Measurements from ENCODE around the gene ADSL. TPM values are rescaled to one million over a fixed set of nuclear protein-coding genes. Genes with fewer than 3 reads are reported as not detected.
"Not testable (repeated sequence)": the region's sequence is repeated elsewhere in the genome, so short reads cannot be mapped to it uniquely, and the experiment has no call there.

The ADSL gene
- total RNA-seq, 1 experiment from 2014 or later = 120 TPM

- H3K27me3 ChIP-seq (replicated peaks; ENCODE audit: control insufficient read depth, insufficient read depth, low read length) = no peaks in the 10 kb centered on the region
- no peak overlapping the region for H3K4me3 ChIP-seq (ENCODE audit: low read depth, low read length)
- no peak for TF ChIP-seq CTCF (IDR thresholded peaks at IDR 0.05; ENCODE audit: insufficient read depth in 1 of 2, low read depth in 1 of 2, low read length in 1 of 2, severe bottlenecking in 1 of 2, unreplicated experiment in 1 of 2)
- no peaks in the 10 kb centered on the region for H3K27me3 Mint-ChIP-seq (ENCODE audit: insufficient read depth, unreplicated experiment)
- H3K4me1 ChIP-seq = no peaks in the 10 kb centered on the region
- no peak overlapping the region for H3K4me3 Mint-ChIP-seq (ENCODE audit: unreplicated experiment)
- no peak overlapping the region for H3K27ac Mint-ChIP-seq (ENCODE audit: unreplicated experiment)
- no TSS peak for BruUV-seq (replicated peaks)
- no peaks in the 10 kb centered on the region for H3K4me1 Mint-ChIP-seq (ENCODE audit: low read depth, unreplicated experiment)
- peaks cover 38% of the 10 kb centered on the region for H3K36me3 Mint-ChIP-seq (ENCODE audit: insufficient read depth, unreplicated experiment)
- intact Hi-C loops (cut with micrococcal nuclease; ENCODE audit: unreplicated experiment) = no loop called here
- CTCF ChIA-PET = no interaction called here
- H3K9me3 Mint-ChIP-seq (ENCODE audit: unreplicated experiment) = no peaks in the 10 kb centered on the region
- H3K36me3 ChIP-seq (ENCODE audit: control insufficient read depth, insufficient read depth, low read length) = peaks cover 2% of the 10 kb centered on the region; the same call in 1 of the 2 replicates
- POLR2A ChIA-PET = interaction anchor here (0.6 kb wide), 1 partner anchor 17 kb away, joined by 3 read pairs; no protein-coding TSS in a partner anchor
- H3K9me3 ChIP-seq = no peaks in the 10 kb centered on the region
- DNase-seq = no peak
These were observed 36.7 kb upstream of the ADSL start for GRCh38 chr22:40309631-40310030.

- Histone ChIP-seq H3K4me3 (ENCODE audit: low read depth, low read length) (no peak overlapping the region), H3K4me1 (no peaks in the 10 kb centered on the region), H3K27me3 (replicated peaks; ENCODE audit: control insufficient read depth, insufficient read depth, low read length) (no peaks in the 10 kb centered on the region), H3K9me3 (no peaks in the 10 kb centered on the region), H3K36me3 (ENCODE audit: control insufficient read depth, insufficient read depth, low read length) (peaks cover 2% of the 10 kb centered on the region; the same call in 1 of the 2 replicates)
- Mint-ChIP-seq H3K4me3 (ENCODE audit: unreplicated experiment) (no peak overlapping the region), H3K4me1 (ENCODE audit: low read depth, unreplicated experiment) (no peaks in the 10 kb centered on the region), H3K36me3 (ENCODE audit: insufficient read depth, unreplicated experiment) (peaks cover 39% of the 10 kb centered on the region), H3K9me3 (ENCODE audit: unreplicated experiment) (no peaks in the 10 kb centered on the region), H3K27me3 (ENCODE audit: insufficient read depth, unreplicated experiment) (no peaks in the 10 kb centered on the region), H3K27ac (ENCODE audit: unreplicated experiment) (no peak overlapping the region)
- CTCF ChIA-PET = no interaction called here
- no peak for DNase-seq
- POLR2A ChIA-PET = interaction anchor here (0.6 kb wide), 1 partner anchor 16 kb away, joined by 3 read pairs; no protein-coding TSS in a partner anchor
- intact Hi-C loops (cut with micrococcal nuclease; ENCODE audit: unreplicated experiment) = no loop called here
- no TSS peak for BruUV-seq (replicated peaks)
- no peak for TF ChIP-seq CTCF (IDR thresholded peaks at IDR 0.05; ENCODE audit: insufficient read depth in 1 of 2, low read depth in 1 of 2, low read length in 1 of 2, severe bottlenecking in 1 of 2, unreplicated experiment in 1 of 2)
These were observed 36.1 kb upstream of the ADSL start for GRCh38 chr22:40310081-40310767.

GRCh38 chr22:40310768-40311120, 35.6 kb upstream of the ADSL start:
- H3K9me3 ChIP-seq = no peaks in the 10 kb centered on the region
- POLR2A ChIA-PET = no interaction called here
- H3K36me3 ChIP-seq (ENCODE audit: control insufficient read depth, insufficient read depth, low read length) = peaks cover 2% of the 10 kb centered on the region; the same call in 1 of the 2 replicates
- CTCF ChIA-PET = no interaction called here
- H3K27me3 ChIP-seq (replicated peaks; ENCODE audit: control insufficient read depth, insufficient read depth, low read length) = no peaks in the 10 kb centered on the region
- no peaks in the 10 kb centered on the region for H3K9me3 Mint-ChIP-seq (ENCODE audit: unreplicated experiment)
- no peak for DNase-seq
- intact Hi-C loops (cut with micrococcal nuclease; ENCODE audit: unreplicated experiment) = no loop called here
- H3K27ac Mint-ChIP-seq (ENCODE audit: unreplicated experiment) = no peak overlapping the region
- BruUV-seq (replicated peaks) = no TSS peak
- no peak for TF ChIP-seq CTCF (IDR thresholded peaks at IDR 0.05; ENCODE audit: insufficient read depth in 1 of 2, low read depth in 1 of 2, low read length in 1 of 2, severe bottlenecking in 1 of 2, unreplicated experiment in 1 of 2)
- peaks cover 41% of the 10 kb centered on the region for H3K36me3 Mint-ChIP-seq (ENCODE audit: insufficient read depth, unreplicated experiment)
- no peaks in the 10 kb centered on the region for H3K27me3 Mint-ChIP-seq (ENCODE audit: insufficient read depth, unreplicated experiment)
- H3K4me3 ChIP-seq (ENCODE audit: low read depth, low read length) = no peak overlapping the region
- H3K4me1 Mint-ChIP-seq (ENCODE audit: low read depth, unreplicated experiment) = no peaks in the 10 kb centered on the region
- no peak overlapping the region for H3K4me3 Mint-ChIP-seq (ENCODE audit: unreplicated experiment)
- no peaks in the 10 kb centered on the region for H3K4me1 ChIP-seq

GRCh38 chr22:40311646-40312045, 34.7 kb upstream of the ADSL start:
- H3K9me3 Mint-ChIP-seq (ENCODE audit: unreplicated experiment); H3K27me3 ChIP-seq (replicated peaks; ENCODE audit: control insufficient read depth, insufficient read depth, low read length); BruUV-seq (replicated peaks); H3K4me3 ChIP-seq (ENCODE audit: low read depth, low read length); H3K27me3 Mint-ChIP-seq (ENCODE audit: insufficient read depth, unreplicated experiment); H3K36me3 ChIP-seq (ENCODE audit: control insufficient read depth, insufficient read depth, low read length); H3K4me3 Mint-ChIP-seq (ENCODE audit: unreplicated experiment); H3K4me1 Mint-ChIP-seq (ENCODE audit: low read depth, unreplicated experiment); H3K27ac Mint-ChIP-seq (ENCODE audit: unreplicated experiment); CTCF ChIA-PET; H3K4me1 ChIP-seq; POLR2A ChIA-PET; H3K9me3 ChIP-seq; intact Hi-C loops (cut with micrococcal nuclease; ENCODE audit: unreplicated experiment); DNase-seq: not testable (repeated sequence)
- peaks cover 47% of the 10 kb centered on the region for H3K36me3 Mint-ChIP-seq (ENCODE audit: insufficient read depth, unreplicated experiment)
